HG02610 (cell line): ENCODE measurements around the gene UBXN1.

Experiments used
- ATAC-seq: cut with Tn5 transposase; IDR thresholded peaks from one replicate; pipeline ENCODE4 v1.9.1; 2021; ENCODE audit warnings: mild to moderate bottlenecking, moderate library complexity; ENCODE audit not compliant: unreplicated experiment

UBXN1 gene

DNA sequence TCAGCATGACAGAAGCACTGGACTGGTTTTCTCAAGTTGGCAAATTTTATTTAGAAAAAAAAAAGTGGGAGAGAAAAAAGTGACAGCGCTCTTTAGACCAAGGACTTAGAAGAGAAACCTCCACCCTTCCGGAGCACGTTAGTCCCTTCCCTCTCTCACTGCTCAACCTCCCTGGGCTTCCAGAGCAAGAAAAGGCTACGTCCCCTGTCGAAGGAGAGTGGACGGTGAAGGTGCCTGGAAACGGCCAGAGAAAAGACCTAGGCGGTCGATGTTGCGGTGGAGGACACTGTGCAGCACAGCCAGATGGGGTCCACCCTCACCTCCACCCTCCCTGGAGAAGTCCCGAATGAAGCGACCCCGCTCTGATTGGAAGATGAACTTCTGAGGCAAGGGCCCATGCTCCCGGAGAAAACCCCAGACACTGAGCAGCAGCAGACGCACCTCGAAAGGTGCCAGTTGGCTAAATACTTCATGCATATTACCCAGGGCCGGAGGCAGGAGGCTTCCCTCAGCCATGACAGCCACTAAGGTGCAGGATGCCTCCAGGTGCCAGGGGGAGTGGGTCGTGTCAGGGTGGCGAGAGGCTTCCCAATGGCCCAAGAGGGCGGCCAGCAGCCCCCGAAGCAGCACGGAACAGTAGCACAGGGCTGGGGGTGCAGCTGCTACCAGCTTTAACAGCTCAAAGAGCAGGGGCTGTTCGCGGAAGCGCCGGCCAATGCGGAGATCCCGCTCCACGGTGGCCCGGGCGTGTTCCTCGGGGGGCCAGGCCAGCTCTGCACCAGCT, 31.9 kb downstream of the UBXN1 start:
- ATAC-seq = no peak

DNA sequence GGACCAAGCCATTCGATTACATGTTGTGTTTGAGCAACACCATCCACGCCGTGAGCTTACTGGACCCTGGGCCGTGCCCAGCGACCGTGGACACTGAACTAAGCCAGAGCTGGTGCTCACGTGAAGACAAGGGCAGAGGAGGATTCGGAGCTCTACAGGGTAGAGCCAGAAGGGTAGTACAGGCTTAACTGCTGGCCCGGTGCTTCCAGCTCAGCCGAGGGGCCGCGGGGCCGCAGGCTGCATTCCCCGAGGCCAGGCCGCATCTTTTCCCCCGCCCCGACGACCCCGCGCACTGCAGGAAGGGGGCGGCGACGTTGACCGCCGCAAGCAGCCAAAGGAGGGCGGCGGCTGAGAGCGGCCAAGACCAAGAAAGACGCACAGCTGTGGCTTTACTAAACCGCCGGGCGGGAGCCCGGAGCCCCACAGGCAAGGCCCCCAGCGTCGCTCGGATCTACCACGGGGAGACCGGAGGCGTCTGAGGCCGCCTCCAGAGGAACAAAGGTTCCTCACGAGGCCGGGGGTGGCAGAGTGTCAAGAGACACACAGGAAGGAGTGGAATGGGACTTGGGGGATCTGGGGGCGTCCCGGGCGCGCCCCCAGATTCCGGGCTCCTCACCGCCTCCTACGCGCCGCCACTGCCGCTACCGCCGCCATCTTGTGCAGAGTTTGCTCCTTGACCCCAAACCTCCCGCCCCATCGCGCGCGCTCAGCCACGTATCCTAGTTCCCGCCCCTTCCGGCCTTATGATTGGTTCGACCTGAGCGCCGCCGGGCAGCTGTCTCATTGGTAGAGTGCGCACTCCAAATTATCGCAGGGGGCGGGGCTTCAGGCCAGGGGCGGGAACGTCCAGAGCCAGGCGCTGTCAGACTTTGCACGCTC, 32.7 kb downstream of the UBXN1 start, which contains the start of gene GANAB:
Gene GANAB, minus strand, starts transcription at position 668 of the 879 bp plus-strand sequence. Its CDS starts 14 bp downstream, at position 654.
- peak; percentile 91 for ATAC-seq

DNA sequence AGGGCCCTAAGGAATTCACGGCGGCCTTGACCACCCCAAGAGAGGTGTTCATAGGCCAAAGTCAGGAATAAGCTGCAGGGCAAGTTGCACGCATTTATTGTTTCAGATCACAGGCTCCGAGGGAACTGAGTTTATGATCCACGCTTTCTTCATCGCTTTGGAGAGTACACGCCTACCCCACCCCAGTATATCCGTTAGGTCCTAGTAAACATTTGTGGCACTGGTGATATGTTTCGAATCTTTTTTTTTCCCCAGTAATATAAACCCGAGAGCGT, 33.3 kb downstream of the UBXN1 start:
- no peak for ATAC-seq

DNA sequence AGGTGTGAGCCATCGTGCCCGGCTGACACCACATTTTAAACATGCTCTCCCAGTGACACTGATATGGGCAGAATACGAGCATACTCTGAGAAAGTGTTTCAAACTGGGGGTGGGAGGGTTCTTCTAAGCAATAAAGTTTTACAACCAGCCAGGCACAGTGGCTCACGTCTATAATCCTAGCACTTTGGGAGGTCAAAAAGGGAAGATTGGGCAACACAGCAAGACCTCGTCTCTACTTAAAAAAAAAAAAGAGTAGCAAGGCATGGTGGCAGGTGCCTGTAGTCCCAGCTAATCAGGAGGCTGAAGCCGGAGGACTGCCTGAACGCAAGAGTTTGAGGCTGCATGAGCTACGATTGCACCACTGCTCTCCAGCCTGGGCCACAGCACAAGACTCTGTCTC, 34.7 kb downstream of the UBXN1 start:
- no peak for ATAC-seq

DNA sequence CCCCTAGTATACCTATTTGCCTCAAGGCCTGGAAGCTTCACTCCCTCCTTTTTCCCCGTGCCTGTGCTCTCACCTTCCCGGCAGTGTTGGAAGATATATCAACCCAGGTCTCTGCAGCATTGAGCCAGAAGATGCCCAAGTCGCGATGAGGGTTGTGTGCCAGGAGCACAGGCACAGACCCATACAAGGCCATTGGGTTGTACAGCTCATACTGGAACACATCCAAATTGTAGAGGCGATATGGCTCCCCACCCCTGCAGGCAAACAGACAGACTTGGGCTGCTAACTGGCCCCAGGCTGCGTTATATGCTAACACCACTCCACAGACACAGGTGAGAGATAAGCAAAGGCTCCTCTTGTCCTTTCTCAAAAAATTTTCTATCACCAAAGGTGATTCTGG, 46.4 kb downstream of the UBXN1 start:
- ATAC-seq = no peak

DNA sequence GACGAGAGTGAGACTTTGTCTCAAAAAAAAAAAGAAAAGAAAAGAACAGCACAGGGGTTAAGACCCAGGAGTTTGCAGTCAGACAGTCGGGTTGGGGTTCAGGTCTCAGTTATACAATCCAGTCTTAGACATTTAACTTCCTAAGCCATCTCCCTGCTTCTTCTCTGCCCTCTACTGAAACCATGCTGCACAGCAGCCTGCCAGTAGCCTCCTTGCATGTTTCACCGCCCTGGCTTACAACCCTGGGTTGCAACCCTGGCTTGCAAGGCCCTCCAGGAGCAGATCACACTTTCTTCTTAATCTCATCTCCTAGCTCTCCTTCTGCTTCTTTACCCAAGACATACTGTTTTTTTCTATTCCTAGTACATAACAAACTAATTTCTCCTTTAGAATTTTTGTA, 51.2 kb downstream of the UBXN1 start:
- ATAC-seq = no peak
